ENCODE measurements around the gene INPP5K. TPM values are rescaled to one million over a fixed set of nuclear protein-coding genes. Genes with fewer than 3 reads are reported as not detected.

The INPP5K gene
- total RNA-seq, 1 donor from 2014 or later: 50.0 TPM

GRCh38 chr17:1558401-1558800, 42.0 kb upstream of the INPP5K start:
- no peak for TF ChIP-seq CTCF (IDR thresholded peaks at IDR 0.05)
- H3K27ac Mint-ChIP-seq: no peak overlapping the region
- no peaks in the 10 kb centered on the region for H3K9me3 Mint-ChIP-seq
- H3K36me3 Mint-ChIP-seq (ENCODE audit: low read depth): peaks cover 29% of the 10 kb centered on the region
- DNase-seq: no peak
- H3K4me3 Mint-ChIP-seq: no peak overlapping the region
- POLR2A ChIA-PET: interaction anchor here (0.5 to 0.8 kb wide), 5 partner anchors 16 to 282 kb away, joined by 3 to 5 read pairs (median 3); partner anchors contain the start of gene INPP5K
- ATAC-seq (ENCODE audit: low read depth): no peak
- intact Hi-C loops (cut with micrococcal nuclease): no loop called here
- H3K27me3 Mint-ChIP-seq: no peaks in the 10 kb centered on the region
- CTCF ChIA-PET: no interaction called here
- peaks cover 61% of the 10 kb centered on the region for H3K4me1 Mint-ChIP-seq

- H3K9me3 Mint-ChIP-seq: no peaks in the 10 kb centered on the region
- no peaks in the 10 kb centered on the region for H3K27me3 Mint-ChIP-seq
- ChIA-PET POLR2A (interaction anchor here (0.6 kb wide), 1 partner anchor 78 kb away, joined by 3 read pairs; no protein-coding TSS in a partner anchor), CTCF (no interaction called here)
- DNase-seq (no peak), ATAC-seq (ENCODE audit: low read depth) (no peak)
- H3K27ac Mint-ChIP-seq: peak overlapping the region; percentile 46
- H3K4me1 Mint-ChIP-seq: peaks cover 64% of the 10 kb centered on the region
- no peak for TF ChIP-seq CTCF (IDR thresholded peaks at IDR 0.05)
- no peak overlapping the region for H3K4me3 Mint-ChIP-seq
- peaks cover 35% of the 10 kb centered on the region for H3K36me3 Mint-ChIP-seq (ENCODE audit: low read depth)
- intact Hi-C loops (cut with micrococcal nuclease): no loop called here
These were observed 41.1 kb upstream of the INPP5K start for GRCh38 chr17:1557355-1558095.

- DNase-seq: peak; percentile 21
- Mint-ChIP-seq H3K27me3 (no peaks in the 10 kb centered on the region), H3K9me3 (no peaks in the 10 kb centered on the region), H3K4me3 (peak overlapping the region; percentile 53), H3K4me1 (peaks cover 55% of the 10 kb centered on the region), H3K27ac (peak overlapping the region; percentile 84), H3K36me3 (ENCODE audit: low read depth) (peaks cover 52% of the 10 kb centered on the region)
- intact Hi-C loops (cut with micrococcal nuclease): no loop called here
- ATAC-seq (ENCODE audit: low read depth): peak; percentile 78
- ChIA-PET POLR2A (interaction anchor here (0.6 to 1.7 kb wide), 8 partner anchors 10 to 191 kb away, joined by 3 to 5 read pairs (median 3); partner anchors contain the start of gene INPP5K), CTCF (interaction anchor here (1.1 to 2.9 kb wide), 3 partner anchors 39 to 89 kb away, joined by 3 to 8 read pairs (median 3); partner anchors contain the start of gene INPP5K)
- no peak for TF ChIP-seq CTCF (IDR thresholded peaks at IDR 0.05)
These were observed 39.4 kb upstream of the INPP5K start for GRCh38 chr17:1555651-1556471.

- ATAC-seq (ENCODE audit: low read depth) (no peak), DNase-seq (no peak)
- Mint-ChIP-seq H3K27me3 (no peaks in the 10 kb centered on the region), H3K4me3 (no peak overlapping the region), H3K27ac (peak overlapping the region; percentile 84), H3K4me1 (peaks cover 48% of the 10 kb centered on the region), H3K36me3 (ENCODE audit: low read depth) (peaks cover 61% of the 10 kb centered on the region), H3K9me3 (no peaks in the 10 kb centered on the region)
- intact Hi-C loops (cut with micrococcal nuclease): no loop called here
- ChIA-PET CTCF (interaction anchor here (0.7 to 2.9 kb wide), 4 partner anchors 38 to 90 kb away, joined by 3 to 8 read pairs (median 4); partner anchors contain the start of gene INPP5K), POLR2A (interaction anchor here (1.0 to 1.7 kb wide), 5 partner anchors 11 to 72 kb away, joined by 3 to 5 read pairs (median 3); partner anchors contain the start of gene INPP5K)
- no peak for TF ChIP-seq CTCF (IDR thresholded peaks at IDR 0.05)
These were observed 38.5 kb upstream of the INPP5K start for GRCh38 chr17:1554751-1555540.
